Liver (tissue), 9 donors: ENCODE data around the gene PEAK1. TPM values are rescaled to one million over a fixed set of nuclear protein-coding genes. Genes with fewer than 3 reads are reported as not detected.

Experiments
- DNase-seq: peaks from one replicate; pipeline ENCODE4 v3.0.0-alpha.2; 2017; ENCODE audit warnings: low spot score
- H3K27ac ChIP-seq, 2 donors: one replicate each; pipeline ENCODE4 v1.7.0; 2013; ENCODE audit warnings: inconsistent platforms in 2 of 2, low read length in 2 of 2, control low read depth in 1 of 2, low read depth in 1 of 2, mild to moderate bottlenecking in 1 of 2
- H3K27me3 ChIP-seq, 4 donors: one replicate each; pipeline versions ENCODE4 v1.6.1 to v1.7.0; 2013; ENCODE audit warnings: low read length in 3 of 4, inconsistent platforms in 1 of 4, mild to moderate bottlenecking in 1 of 4, moderate library complexity in 1 of 4; ENCODE audit not compliant: control insufficient read depth in 4 of 4, insufficient read depth in 4 of 4
- H3K36me3 ChIP-seq, 4 donors: one replicate each; pipeline versions ENCODE4 v1.6.1 to v1.7.0; 2013; ENCODE audit warnings: low read length in 3 of 4, mild to moderate bottlenecking in 3 of 4, low read depth in 1 of 4, moderate library complexity in 1 of 4; ENCODE audit not compliant: control insufficient read depth in 4 of 4, insufficient read depth in 3 of 4
- H3K4me1 ChIP-seq, 4 donors: one replicate each; pipeline versions ENCODE4 v1.6.1 to v1.7.0; 2013; ENCODE audit warnings: low read length in 3 of 4, mild to moderate bottlenecking in 3 of 4, moderate library complexity in 1 of 4; ENCODE audit not compliant: control insufficient read depth in 4 of 4, insufficient read depth in 4 of 4
- H3K4me3 ChIP-seq, 3 donors: one replicate each; pipeline versions ENCODE4 v1.6.1 to v1.7.0; 2013; ENCODE audit warnings: low read length in 3 of 3, control low read depth in 1 of 3, low read depth in 1 of 3, mild to moderate bottlenecking in 1 of 3
- H3K9ac ChIP-seq, 2 donors: one replicate each; pipeline ENCODE4 v1.7.0; 2013; ENCODE audit warnings: low read length in 2 of 2, mild to moderate bottlenecking in 2 of 2, moderate library complexity in 2 of 2, control low read depth in 1 of 2, low read depth in 1 of 2
- H3K9me3 ChIP-seq, 4 donors: one replicate each; pipeline versions ENCODE4 v1.6.1 to v1.7.0; 2013; ENCODE audit warnings: low read length in 3 of 4; ENCODE audit not compliant: control insufficient read depth in 4 of 4
- ATF3 ChIP-seq: IDR thresholded peaks from 2 replicates; pipeline ENCODE4 v1.6.1; 2016; ENCODE audit warnings: antibody characterized with exemption
- CTCF ChIP-seq: fragments of 150-350 bp; IDR thresholded peaks from 2 replicates; pipeline ENCODE4 v1.5.1; 2017; ENCODE audit warnings: improper control_type of control experiment, low read depth, low read length; ENCODE audit not compliant: missing input control
- EGR1 ChIP-seq, 2 donors: IDR thresholded peaks; 2 replicates each; pipeline ENCODE4 v1.6.1; 2016 to 2018; ENCODE audit warnings: antibody characterized with exemption in 2 of 2, low read depth in 2 of 2
- FOXA2 ChIP-seq: IDR thresholded peaks from 2 replicates; pipeline ENCODE4 v1.6.1; 2016; ENCODE audit warnings: antibody characterized with exemption
- GABPA ChIP-seq, 2 donors: IDR thresholded peaks in 1 of 2; conservative IDR thresholded peaks in 1 of 2; 2 replicates each; pipeline ENCODE4 v1.6.1; 2016; ENCODE audit warnings: antibody characterized with exemption in 2 of 2, mild to moderate bottlenecking in 1 of 2, moderate library complexity in 1 of 2
- HNF4G ChIP-seq: IDR thresholded peaks from 2 replicates; pipeline ENCODE4 v1.6.1; 2016; ENCODE audit warnings: antibody characterized with exemption
- JUND ChIP-seq, 2 donors: IDR thresholded peaks; 2 replicates each; pipeline ENCODE4 v1.6.1; 2016; ENCODE audit warnings: antibody characterized with exemption in 2 of 2
- NR2F2 ChIP-seq: IDR thresholded peaks from 2 replicates; pipeline ENCODE4 v1.6.1; 2016; ENCODE audit warnings: antibody characterized with exemption
- RAD21 ChIP-seq, 2 donors: IDR thresholded peaks; 2 replicates each; pipeline ENCODE4 v1.6.1; 2016; ENCODE audit warnings: antibody characterized with exemption in 2 of 2, mild to moderate bottlenecking in 2 of 2
- REST ChIP-seq: IDR thresholded peaks from 2 replicates; pipeline ENCODE4 v1.6.1; 2016; ENCODE audit warnings: antibody characterized with exemption, mild to moderate bottlenecking
- SP1 ChIP-seq: IDR thresholded peaks from 2 replicates; pipeline ENCODE4 v1.6.1; 2018; ENCODE audit warnings: antibody characterized with exemption, mild to moderate bottlenecking
- TAF1 ChIP-seq: conservative IDR thresholded peaks from 2 replicates; pipeline ENCODE4 v1.6.1; 2016; ENCODE audit warnings: antibody characterized with exemption, mild to moderate bottlenecking
- YY1 ChIP-seq: IDR thresholded peaks from 2 replicates; pipeline ENCODE4 v1.6.1; 2016; ENCODE audit warnings: antibody characterized with exemption, mild to moderate bottlenecking
- WGBS: extraction: QIAGEN DNeasy Blood & Tissue Kit; methylation state at CpG from one replicate; pipeline ENCODE4 v1.1.7; 2013; 5-methylcytosine and 5-hydroxymethylcytosine counted together
- polyA plus RNA-seq, 2 donors: library from polyadenylated mRNA; stranded (reverse) in 1 of 2; unstranded in 1 of 2; fragments of 200-250 nt in 1 of 2; fragments of >200 nt in 1 of 2; fragmentation: Nextera tagmentation in 1 of 2; extraction: Ambion mirVana in 1 of 2; gene quantifications; one replicate each; pipeline versions ENCODE4 v1.2.1 to v1.2.3, GENCODE V29; 2013 to 2015
- total RNA-seq, 2 donors: library from RNA; depleted of rRNA; stranded (reverse); fragments of >200 nt; gene quantifications; one replicate each; pipeline ENCODE4 v1.2.3, GENCODE V29; 2014
- donor health status: healthy.
- donor health status: healthy.
- donor health status: healthy.
- donor health status: healthy.
- donor health status: healthy.

Gene PEAK1
- total and polyA plus RNA-seq, 4 donors = 1.8 to 14.9 (median 5.8) TPM

- H3K9me3 ChIP-seq = no peaks in the 10 kb centered on the region
- peaks cover 0 to 4% (median 0%) of the 10 kb centered on the region in 4 donors for H3K4me1 ChIP-seq
- H3K9ac ChIP-seq = no peak overlapping the region
- H3K27me3 ChIP-seq = no peaks in the 10 kb centered on the region
- H3K27ac ChIP-seq = no peak overlapping the region
- H3K4me3 ChIP-seq = no peak overlapping the region
- no peaks in the 10 kb centered on the region for H3K36me3 ChIP-seq
- TF ChIP-seq FOXA2 (no peak), GABPA (IDR thresholded peaks at IDR 0.05 in 1 of 2, conservative IDR thresholded peaks at IDR 0.05 in 1 of 2) (no peak), EGR1 (IDR thresholded peaks at IDR 0.05; ENCODE audit: low read depth in 2 of 2) (no peak), SP1 (no peak), REST (no peak), JUND (IDR thresholded peaks at IDR 0.05) (no peak)
- no peak for DNase-seq
- 87% methylated on average over 4 of the region's 4 CpGs for WGBS
These were observed 50.7 kb downstream of the PEAK1 start for GRCh38 chr15:77369168-77369567.

- Histone ChIP-seq H3K27ac (no peak overlapping the region), H3K9ac (no peak overlapping the region), H3K4me3 (no peak overlapping the region), H3K9me3 (no peaks in the 10 kb centered on the region), H3K4me1 (no peaks in the 10 kb centered on the region), H3K27me3 (no peaks in the 10 kb centered on the region), H3K36me3 (no peaks in the 10 kb centered on the region)
- no peak for DNase-seq
- WGBS = 96% methylated on average over 2 of the region's 2 CpGs
- TF ChIP-seq ATF3 = no peak
- TF ChIP-seq CTCF = no peak
- TF ChIP-seq YY1 = no peak
- TF ChIP-seq FOXA2 = no peak
- TF ChIP-seq NR2F2 = no peak
- TF ChIP-seq GABPA (IDR thresholded peaks at IDR 0.05 in 1 of 2, conservative IDR thresholded peaks at IDR 0.05 in 1 of 2) = no peak
- TF ChIP-seq TAF1 = no peak
- no peak for TF ChIP-seq RAD21 (IDR thresholded peaks at IDR 0.05)
- no peak for TF ChIP-seq HNF4G
- no peak for TF ChIP-seq REST
These were observed 52.3 kb downstream of the PEAK1 start for GRCh38 chr15:77367631-77368030.
